ENCODE data around the gene CREB5. TPM values are rescaled to one million over a fixed set of nuclear protein-coding genes. Genes with fewer than 3 reads are reported as not detected.

The CREB5 gene
- total and polyA plus RNA-seq, 9 donors, result 0.71 to 15.0 (median 2.7) TPM

GRCh38 chr7:28617308-28617880, 205.1 kb downstream of the CREB5 start:
- no peaks in the 10 kb centered on the region for H3K9me3 ChIP-seq
- H3K27ac ChIP-seq, result no peak overlapping the region
- no peak overlapping the region for H3K4me3 ChIP-seq
- no peak for TF ChIP-seq EP300 (IDR thresholded peaks at IDR 0.05)
- TF ChIP-seq POLR2A (IDR thresholded peaks at IDR 0.05), result no peak
- no peak for TF ChIP-seq CTCF (IDR thresholded peaks at IDR 0.05)
- no peak for DNase-seq
- 58 to 63% (median 59%) methylated on average over 2 of the region's 2 CpGs for WGBS, 3 donors
- H3K4me1 ChIP-seq (ENCODE audit: insufficient read depth), result no peaks in the 10 kb centered on the region
- no peaks in the 10 kb centered on the region for H3K27me3 ChIP-seq
- H3K36me3 ChIP-seq, result no peaks in the 10 kb centered on the region
- intact Hi-C loops (cut with DNase I), result no loop called here

- H3K9me3 ChIP-seq, result no peaks in the 10 kb centered on the region
- 86 to 94% (median 91%) methylated on average over 3 of the region's 3 CpGs for WGBS, 3 donors
- no peak overlapping the region for H3K27ac ChIP-seq
- TF ChIP-seq POLR2A (IDR thresholded peaks at IDR 0.05) (no peak), CTCF (IDR thresholded peaks at IDR 0.05) (no peak), EP300 (IDR thresholded peaks at IDR 0.05) (no peak)
- intact Hi-C loops (cut with DNase I), result no loop called here
- no peak for DNase-seq
- H3K4me3 ChIP-seq, result no peak overlapping the region
- H3K36me3 ChIP-seq, result no peaks in the 10 kb centered on the region
- no peaks in the 10 kb centered on the region for H3K4me1 ChIP-seq (ENCODE audit: insufficient read depth)
- no peaks in the 10 kb centered on the region for H3K27me3 ChIP-seq
These were observed 206.1 kb downstream of the CREB5 start for GRCh38 chr7:28618383-28618782.

GRCh38 chr7:28619256-28619655, 206.9 kb downstream of the CREB5 start:
- no peaks in the 10 kb centered on the region for H3K36me3 ChIP-seq
- intact Hi-C loops (cut with DNase I), result no loop called here
- no peaks in the 10 kb centered on the region for H3K27me3 ChIP-seq
- H3K27ac ChIP-seq, result no peak overlapping the region
- TF ChIP-seq EP300 (IDR thresholded peaks at IDR 0.05) (no peak), POLR2A (IDR thresholded peaks at IDR 0.05) (no peak), CTCF (IDR thresholded peaks at IDR 0.05) (no peak)
- WGBS, 3 donors, result 94 to 97% (median 97%) methylated on average over 3 of the region's 3 CpGs
- no peak overlapping the region for H3K4me3 ChIP-seq
- DNase-seq, result no peak
- no peaks in the 10 kb centered on the region for H3K4me1 ChIP-seq (ENCODE audit: insufficient read depth)
- no peaks in the 10 kb centered on the region for H3K9me3 ChIP-seq

- Histone ChIP-seq H3K27ac (no peak overlapping the region), H3K4me3 (no peak overlapping the region)
- intact Hi-C loops (cut with DNase I), result no loop called here
These were observed 209.1 kb downstream of the CREB5 start for GRCh38 chr7:28621369-28621841.

More at GRCh38 chr7:28621369-28621841, 209.1 kb downstream of the CREB5 start:
- no peaks in the 10 kb centered on the region for H3K9me3 ChIP-seq
- WGBS, 3 donors, result 75 to 83% (median 76%) methylated on average over 6 of the region's 6 CpGs
- H3K36me3 ChIP-seq, result no peaks in the 10 kb centered on the region
- no peak for TF ChIP-seq CTCF (IDR thresholded peaks at IDR 0.05)
- no peak for TF ChIP-seq POLR2A (IDR thresholded peaks at IDR 0.05)
- no peak for TF ChIP-seq EP300 (IDR thresholded peaks at IDR 0.05)
- H3K27me3 ChIP-seq, result no peaks in the 10 kb centered on the region
- no peak for DNase-seq
- no peaks in the 10 kb centered on the region for H3K4me1 ChIP-seq (ENCODE audit: insufficient read depth)

Data from ovary (tissue), 9 donors.